Stomach (tissue), 4 donors: ENCODE results near the gene F7.

ENCODE experiments used
- POLR2AphosphoS5 ChIP-seq, 3 donors: sonication (generic); formaldehyde crosslinking; IDR thresholded peaks; one replicate each; pipeline ENCODE4 v1.6.1; 2016; ENCODE audit warnings: antibody characterized with exemption in 3 of 3
- TF ChIP-seq, protein P1 (sequence below), 7 experiments: fragments of 450-650 bp in 4 of 7; fragments of 200-600 bp in 3 of 7; sonication (generic) in 3 of 7; IDR thresholded peaks; one replicate each; pipeline ENCODE4 v1.5.1; 2016 to 2019; ENCODE audit warnings: antibody characterized with exemption in 7 of 7, control low read depth in 2 of 7, mild to moderate bottlenecking in 1 of 7

DNA sequence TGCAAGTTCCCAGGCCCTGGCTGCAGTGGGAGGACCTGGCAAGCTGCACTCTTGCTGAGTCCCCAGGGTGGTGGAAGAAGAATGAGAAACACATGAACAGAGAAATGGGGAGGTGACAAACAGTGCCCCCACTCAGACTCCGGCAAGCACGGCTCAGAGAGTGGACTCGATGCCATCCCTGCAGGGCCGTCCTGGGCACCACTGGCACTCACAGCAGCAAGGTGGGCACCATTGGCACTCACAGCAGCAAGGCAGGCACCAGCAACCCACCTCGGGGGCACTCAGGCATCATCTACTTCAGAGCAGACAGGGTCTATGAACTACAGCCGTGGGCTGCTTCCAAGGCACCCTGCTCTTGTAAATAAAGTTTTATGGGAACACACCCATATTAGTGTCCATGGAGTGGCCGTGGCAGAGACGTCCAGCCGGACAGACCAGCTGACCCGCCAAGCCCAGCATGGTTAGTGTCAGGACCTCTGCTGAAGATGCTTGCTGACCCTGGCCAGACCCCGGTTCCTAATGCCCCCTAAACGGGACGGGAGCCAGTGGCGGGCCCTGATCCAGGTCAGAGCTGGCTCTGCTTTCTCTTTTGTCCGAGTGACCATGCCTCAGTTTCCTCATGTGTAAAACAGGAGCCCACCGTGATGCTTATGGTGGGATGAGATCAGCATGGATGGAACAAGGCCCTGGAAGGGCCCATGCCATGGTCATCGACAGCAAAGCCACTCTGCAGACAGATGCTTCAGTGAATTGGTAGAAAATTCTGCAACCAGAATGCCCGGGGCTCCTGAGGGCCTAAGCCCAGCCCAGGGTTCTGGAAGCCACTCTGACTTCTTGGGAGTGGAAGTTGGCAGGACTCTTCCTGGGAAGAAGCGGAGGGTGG lies 14.9 kb downstream of the F7 start:
- TF ChIP-seq, protein P1, sequence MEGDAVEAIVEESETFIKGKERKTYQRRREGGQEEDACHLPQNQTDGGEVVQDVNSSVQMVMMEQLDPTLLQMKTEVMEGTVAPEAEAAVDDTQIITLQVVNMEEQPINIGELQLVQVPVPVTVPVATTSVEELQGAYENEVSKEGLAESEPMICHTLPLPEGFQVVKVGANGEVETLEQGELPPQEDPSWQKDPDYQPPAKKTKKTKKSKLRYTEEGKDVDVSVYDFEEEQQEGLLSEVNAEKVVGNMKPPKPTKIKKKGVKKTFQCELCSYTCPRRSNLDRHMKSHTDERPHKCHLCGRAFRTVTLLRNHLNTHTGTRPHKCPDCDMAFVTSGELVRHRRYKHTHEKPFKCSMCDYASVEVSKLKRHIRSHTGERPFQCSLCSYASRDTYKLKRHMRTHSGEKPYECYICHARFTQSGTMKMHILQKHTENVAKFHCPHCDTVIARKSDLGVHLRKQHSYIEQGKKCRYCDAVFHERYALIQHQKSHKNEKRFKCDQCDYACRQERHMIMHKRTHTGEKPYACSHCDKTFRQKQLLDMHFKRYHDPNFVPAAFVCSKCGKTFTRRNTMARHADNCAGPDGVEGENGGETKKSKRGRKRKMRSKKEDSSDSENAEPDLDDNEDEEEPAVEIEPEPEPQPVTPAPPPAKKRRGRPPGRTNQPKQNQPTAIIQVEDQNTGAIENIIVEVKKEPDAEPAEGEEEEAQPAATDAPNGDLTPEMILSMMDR (IDR thresholded peaks at IDR 0.05) = no peak
- TF ChIP-seq POLR2AphosphoS5 (IDR thresholded peaks at IDR 0.05) = no peak
